Measurements from ENCODE around the gene CBX5. TPM values are rescaled to one million over a fixed set of nuclear protein-coding genes. Genes with fewer than 3 reads are reported as not detected.
A peak's percentile ranks its signal among the peaks of the same experiment; 100 is the strongest.
"Not testable (repeated sequence)": the region's sequence is repeated elsewhere in the genome, so short reads cannot be mapped to it uniquely, and the experiment has no call there.

CBX5 gene
- total RNA-seq, 1 donor from 2014 or later = 26.6 TPM

- no peak for DNase-seq (ENCODE audit: low read depth in 2 of 2)
These were observed 15.1 kb upstream of the CBX5 start for GRCh38 chr12:54294953-54295566.

- DNase-seq (ENCODE audit: low read depth in 2 of 2) = peak; percentile 37 to 51
These were observed 14.4 kb upstream of the CBX5 start for GRCh38 chr12:54294152-54294952.

- no peak for DNase-seq (ENCODE audit: low read depth in 2 of 2)
These were observed 13.0 kb upstream of the CBX5 start for GRCh38 chr12:54292931-54293241.

GRCh38 chr12:54292083-54292930 lies 12.4 kb upstream of the CBX5 start:
- DNase-seq (ENCODE audit: low read depth in 2 of 2) = no peak

- DNase-seq (ENCODE audit: low read depth in 2 of 2) = no peak
These were observed 7.6 kb upstream of the CBX5 start for GRCh38 chr12:54287261-54288157.

GRCh38 chr12:54286042-54287030 lies 6.4 kb upstream of the CBX5 start:
- DNase-seq (ENCODE audit: low read depth in 2 of 2) = no peak

- no peak for DNase-seq (ENCODE audit: low read depth in 2 of 2)
These were observed 5.5 kb upstream of the CBX5 start for GRCh38 chr12:54285150-54286041.

- DNase-seq (ENCODE audit: low read depth in 2 of 2) = not testable (repeated sequence)
These were observed 4.3 kb upstream of the CBX5 start for GRCh38 chr12:54284070-54284780.

- no peak for DNase-seq (ENCODE audit: low read depth in 2 of 2)
These were observed 3.1 kb upstream of the CBX5 start for GRCh38 chr12:54282949-54283593.

GRCh38 chr12:54281694-54282093 lies 1.8 kb upstream of the CBX5 start:
- DNase-seq (ENCODE audit: low read depth in 2 of 2) = not testable (repeated sequence)

- DNase-seq (ENCODE audit: low read depth in 2 of 2) = not testable (repeated sequence)
These were observed 1.3 kb upstream of the CBX5 start for GRCh38 chr12:54281261-54281638.

- peak; percentile 100 for DNase-seq (ENCODE audit: low read depth in 2 of 2)
These were observed 742 bp upstream of the CBX5 start, which contains the start of gene HNRNPA1 for GRCh38 chr12:54280468-54281260. Gene HNRNPA1 (plus strand): TSS chr12:54280726. CDS start chr12:54280808, 82 bp downstream.

GRCh38 chr12:54279227-54279631 lies 693 bp downstream of the CBX5 start:
- no peak for DNase-seq (ENCODE audit: low read depth in 2 of 2)

- DNase-seq (ENCODE audit: low read depth in 2 of 2) = peak in 1 of 2 donors; percentile 33
These were observed 2.1 kb downstream of the CBX5 start for GRCh38 chr12:54277823-54278276.

GRCh38 chr12:54276368-54276767 lies 3.6 kb downstream of the CBX5 start:
- DNase-seq (ENCODE audit: low read depth in 2 of 2) = peak in 1 of 2 donors; percentile 29

- no peak for DNase-seq (ENCODE audit: low read depth in 2 of 2)
These were observed 5.9 kb downstream of the CBX5 start for GRCh38 chr12:54273981-54274380.

GRCh38 chr12:54272214-54272613 lies 7.7 kb downstream of the CBX5 start:
- DNase-seq (ENCODE audit: low read depth in 2 of 2) = no peak

Data from lung microvascular endothelial cell (primary cell).